ENCODE measurements around the gene SLAMF9.
A peak's percentile ranks its signal among the peaks of the same experiment; 100 is the strongest.

SLAMF9 gene

GRCh38 chr1:159932296-159933285 is 21.4 kb downstream of the SLAMF9 start:
- DNase-seq, result no peak

- DNase-seq, result no peak
These were observed 22.3 kb downstream of the SLAMF9 start for GRCh38 chr1:159931795-159932173.

DNA sequence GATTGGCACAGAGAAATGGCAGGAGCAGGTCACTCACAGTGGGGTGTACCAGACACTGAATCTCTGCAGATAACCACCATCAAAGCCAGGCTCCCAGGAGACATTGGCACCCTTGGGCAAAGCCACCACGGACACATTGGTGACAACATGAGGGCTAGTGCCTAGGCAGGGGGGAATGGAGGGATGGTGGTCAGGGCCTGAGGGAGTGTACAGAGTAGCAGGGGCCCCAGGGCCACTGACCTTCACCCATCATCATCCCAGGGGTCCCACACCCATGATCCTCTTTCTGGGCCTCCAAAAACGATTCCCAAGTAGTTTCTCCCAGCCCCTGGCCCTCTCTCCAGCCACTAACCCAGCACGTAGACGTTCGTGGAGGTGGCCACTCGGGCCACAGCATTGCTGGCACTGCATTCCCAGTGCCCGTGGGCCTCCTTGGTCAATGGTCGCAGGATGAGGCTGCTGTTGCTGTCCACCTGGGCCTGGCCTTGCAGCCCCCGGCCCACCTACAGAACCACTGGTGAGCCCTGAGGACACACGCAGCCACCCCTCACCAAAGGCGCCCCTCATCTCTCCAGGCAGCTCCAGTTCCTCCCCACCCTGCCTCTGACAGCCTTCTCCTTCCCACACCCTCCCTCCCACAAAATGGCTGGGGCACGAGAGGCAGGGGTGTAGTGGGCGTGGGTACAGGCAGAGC is 22.8 kb downstream of the SLAMF9 start:
- no peak for DNase-seq

DNA sequence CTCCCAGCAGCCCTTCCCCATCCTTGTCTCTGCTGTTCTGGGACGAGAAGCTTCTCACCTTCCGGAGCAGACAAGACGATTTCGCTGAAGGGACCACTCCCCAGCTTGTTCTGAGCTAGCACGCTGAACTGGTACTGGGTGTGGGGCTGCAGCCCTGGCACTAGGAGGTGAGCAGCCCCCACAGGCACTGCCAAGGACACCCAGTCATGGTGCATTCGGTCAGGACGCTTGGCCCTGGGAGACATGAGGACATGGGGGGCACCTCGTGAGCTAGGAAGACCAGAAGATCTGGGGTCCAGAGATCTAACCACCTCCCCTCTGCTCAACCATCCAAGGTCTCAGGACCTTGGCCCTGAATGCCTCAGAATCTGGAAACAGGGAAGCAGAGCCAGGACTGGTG is 23.4 kb downstream of the SLAMF9 start:
- no peak for DNase-seq

DNA sequence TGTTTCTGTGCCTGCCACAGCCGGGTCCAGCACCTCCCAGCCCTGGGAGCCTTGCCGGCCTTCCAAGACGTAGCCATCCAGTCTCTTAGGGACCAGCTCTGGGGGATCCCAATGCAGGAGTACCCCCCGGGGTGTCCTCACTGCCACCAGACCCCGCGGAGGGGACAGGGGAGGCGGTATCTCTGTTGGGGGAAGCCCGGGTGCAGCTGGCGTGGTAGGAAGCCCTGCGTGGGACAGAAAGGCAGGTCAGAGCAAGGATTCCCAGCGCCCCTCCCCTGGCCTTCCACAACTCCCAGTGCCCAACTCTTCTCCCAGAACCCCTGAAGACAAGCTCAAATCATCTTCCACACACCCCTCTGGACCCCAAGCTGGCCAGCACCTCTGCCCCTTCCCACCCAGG is 23.8 kb downstream of the SLAMF9 start:
- DNase-seq, result no peak

DNA sequence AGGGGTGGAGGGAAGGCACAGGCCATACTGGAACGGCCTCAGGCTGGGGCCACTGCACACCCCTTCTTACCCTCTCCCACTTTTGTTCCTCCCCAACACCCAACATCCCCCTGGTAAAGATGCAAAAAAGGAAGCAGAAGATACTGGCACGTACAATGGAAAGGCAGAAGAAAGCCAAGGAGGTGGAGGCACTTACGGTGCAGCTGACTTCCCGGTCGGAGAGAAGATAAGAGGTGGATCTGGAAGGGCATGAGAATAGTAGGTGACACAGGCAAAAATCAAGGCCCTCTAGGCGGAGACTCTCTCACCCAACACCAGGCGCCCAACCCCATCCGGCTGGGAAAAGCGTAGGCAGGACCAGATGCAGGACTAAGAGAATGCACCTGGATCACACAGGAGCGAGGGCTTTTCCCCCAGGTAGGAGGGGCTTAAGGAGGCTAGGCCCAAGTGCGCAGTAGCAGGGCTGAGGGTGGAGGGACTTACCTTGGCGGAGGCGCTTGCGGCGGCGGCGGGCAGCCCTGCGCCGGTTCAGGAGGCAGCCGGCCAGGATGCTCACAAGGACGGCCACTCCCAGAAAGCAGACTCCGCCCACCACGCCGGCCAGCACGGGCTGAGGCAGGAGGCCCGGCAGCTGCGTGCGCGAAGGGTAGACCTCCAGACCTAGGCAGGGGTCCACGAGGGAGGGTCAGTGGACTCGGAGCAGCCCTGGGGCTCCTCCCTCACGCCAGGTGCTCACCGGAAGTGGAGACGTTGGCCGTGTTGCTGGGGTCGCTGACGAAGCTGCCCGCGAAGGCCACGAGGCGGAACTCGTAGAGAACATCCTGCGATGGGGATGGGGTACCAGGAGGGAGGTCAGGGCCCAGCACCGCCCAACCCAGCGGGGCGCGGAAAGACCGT is 24.6 kb downstream of the SLAMF9 start:
- DNase-seq, result no peak

DNA sequence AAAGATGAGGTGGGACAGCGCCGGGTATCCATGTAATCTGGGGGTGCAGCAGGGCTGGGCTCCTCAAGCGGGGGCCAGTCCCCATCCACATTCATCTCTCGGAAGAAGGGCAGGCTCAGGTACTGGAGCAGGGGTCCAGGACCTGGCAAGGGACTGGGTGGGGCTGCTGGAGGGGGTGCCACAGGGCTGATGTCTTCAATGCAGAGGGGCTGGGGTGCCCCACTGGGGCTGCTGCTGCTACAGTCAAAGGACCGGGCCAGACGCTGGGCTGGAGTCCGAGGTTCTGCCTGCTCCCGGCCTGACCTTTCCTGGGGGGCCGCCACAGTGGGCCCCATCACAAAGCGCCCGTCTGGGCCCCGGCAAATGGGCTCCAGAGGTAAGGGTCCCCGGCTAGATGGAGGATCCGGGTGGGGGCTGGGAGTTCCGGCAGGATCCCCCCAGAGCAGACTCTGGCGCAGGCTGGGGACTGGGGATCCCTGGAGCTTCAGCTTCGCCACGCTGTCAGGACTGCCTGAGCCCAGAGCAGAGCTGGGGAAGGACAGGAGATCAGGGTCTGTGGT is 25.5 kb downstream of the SLAMF9 start:
- DNase-seq, result no peak

DNA sequence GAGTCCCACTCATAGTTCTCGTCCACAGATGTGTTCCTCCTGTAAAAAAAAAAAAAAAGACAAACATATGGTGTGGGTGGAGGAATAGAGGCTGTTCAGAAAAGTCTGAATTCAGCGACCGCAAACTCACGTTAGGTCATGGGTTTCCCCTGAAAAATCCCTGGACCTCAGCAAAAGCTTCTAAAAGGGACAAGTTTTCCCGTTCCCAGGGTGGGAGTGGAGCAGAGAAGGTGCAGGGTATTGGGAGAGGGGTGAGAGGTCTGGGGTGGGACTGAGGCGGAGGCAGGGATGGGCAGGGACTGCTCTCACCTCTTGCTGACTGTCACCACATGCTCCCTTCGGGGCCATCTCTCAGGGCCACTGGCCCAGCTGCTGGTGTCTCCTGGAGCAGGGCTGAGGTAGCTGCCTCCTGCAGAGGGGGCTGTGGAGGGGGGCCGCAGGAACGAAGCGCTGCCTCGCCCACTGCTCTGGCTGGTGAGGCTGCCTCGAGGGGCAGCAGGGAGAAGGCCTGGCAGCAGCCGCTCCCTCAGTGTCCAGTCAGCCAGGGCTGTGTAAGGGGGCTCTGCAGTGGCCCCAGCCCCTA is 26.1 kb downstream of the SLAMF9 start:
- no peak for DNase-seq

- DNase-seq, result no peak
These were observed 26.7 kb downstream of the SLAMF9 start for GRCh38 chr1:159927211-159927848.

DNA sequence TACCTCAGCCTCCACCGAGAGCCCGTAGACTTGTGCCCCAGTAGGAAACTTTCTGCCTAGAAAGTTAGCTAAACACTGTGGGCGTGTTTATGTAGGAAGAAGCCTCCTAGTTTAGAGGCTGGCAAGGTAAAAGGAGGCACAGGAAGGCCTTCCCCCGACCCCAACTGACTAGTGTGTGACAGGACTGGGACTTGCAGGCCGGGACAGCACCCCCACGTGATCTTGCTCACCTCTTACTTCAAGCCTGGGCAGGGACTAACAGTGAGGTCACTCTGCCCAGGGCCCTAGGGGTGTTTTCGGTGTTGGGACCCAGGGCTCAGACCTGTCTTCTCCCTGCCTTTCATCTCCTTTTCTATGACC is 28.3 kb downstream of the SLAMF9 start:
- no peak for DNase-seq

GRCh38 chr1:159924791-159925718 is 29.0 kb downstream of the SLAMF9 start, which contains the start of gene TAGLN2:
TSS of gene TAGLN2 (minus strand) at chr1:159925507. CDS start at chr1:159920509, 4,998 bp downstream.
- DNase-seq, result peak; percentile 94

- DNase-seq, result peak; percentile 85
These were observed 29.8 kb downstream of the SLAMF9 start for GRCh38 chr1:159924025-159924790.

DNA sequence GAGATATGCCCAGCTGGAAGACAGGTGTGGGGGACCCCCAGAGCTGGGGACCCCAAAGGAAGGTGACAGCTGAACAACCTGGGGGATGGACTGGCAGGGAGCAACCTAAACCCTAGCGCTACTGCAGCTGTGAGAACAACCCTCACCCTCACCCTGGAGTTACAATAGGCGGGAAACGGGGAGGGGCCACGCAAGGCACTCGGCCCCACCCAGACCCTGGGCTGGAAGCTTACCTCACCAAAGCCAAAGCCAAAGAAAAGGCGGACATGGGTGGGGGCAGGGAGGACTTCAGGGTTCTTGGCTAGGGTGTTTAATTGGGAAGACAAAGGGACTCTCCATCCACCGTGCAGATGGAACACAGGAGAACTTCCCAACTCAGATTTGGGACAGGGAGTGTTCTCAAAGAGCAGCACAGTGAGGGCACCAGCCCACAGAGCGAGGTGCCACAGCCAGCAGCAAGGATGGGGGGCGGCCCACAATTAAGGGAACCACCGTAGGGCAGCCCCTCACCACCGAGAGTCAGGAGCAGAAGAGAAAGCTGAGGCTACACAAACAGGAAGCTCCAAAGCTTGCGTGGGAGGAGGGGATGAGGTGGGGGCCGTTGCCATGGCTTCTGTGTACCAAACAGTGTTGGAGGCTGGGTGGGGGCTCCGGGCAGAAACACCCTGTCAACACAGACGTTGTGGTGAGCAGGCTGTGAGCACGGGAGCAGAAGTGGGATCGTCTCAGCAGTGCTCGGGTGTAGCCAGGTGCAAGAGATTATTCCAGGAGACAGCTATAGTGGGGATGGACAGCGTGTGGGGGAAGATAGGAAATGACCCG is 30.6 kb downstream of the SLAMF9 start:
- DNase-seq, result peak; percentile 96

GRCh38 chr1:159922511-159923202 is 31.4 kb downstream of the SLAMF9 start:
- DNase-seq, result no peak

DNA sequence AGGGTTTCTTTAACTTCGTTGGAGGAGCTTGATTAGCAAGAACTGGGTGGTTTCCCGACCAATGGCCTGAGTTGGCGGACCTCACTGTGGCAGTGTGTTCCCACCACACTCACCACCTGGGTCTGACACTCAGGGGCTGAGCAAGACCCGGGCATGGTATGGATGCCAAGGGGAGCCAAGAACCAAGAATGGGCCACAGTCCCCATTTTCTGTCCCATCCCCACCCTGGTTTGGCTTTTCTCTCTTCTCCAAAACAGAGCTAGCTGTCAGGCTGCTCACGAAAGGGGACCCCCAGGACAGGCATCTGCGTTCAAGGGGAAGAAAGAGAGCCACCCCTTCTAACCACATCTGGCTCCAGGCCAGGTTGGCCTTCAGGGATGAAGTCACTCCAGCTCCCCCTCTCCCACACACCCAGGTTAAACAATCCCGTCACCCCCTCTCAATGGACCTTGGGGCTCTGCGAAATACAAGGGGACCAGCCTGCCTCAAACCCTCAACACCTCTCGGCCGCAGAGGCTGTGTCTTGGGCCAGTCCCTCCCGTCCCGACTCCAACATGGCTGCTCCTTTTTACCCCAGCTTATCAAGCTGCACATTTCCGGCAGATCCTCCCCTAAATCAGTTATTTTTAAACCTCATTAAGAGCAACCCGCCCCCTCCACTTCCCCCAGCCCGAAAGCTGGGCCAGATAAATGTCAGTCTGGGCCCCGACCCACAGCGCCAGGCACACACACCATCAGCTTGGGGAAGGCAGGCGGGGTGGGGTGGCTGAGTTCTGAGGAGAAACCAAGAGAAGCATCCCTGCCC is 32.1 kb downstream of the SLAMF9 start:
- DNase-seq, result peak; percentile 77

GRCh38 chr1:159921251-159921650 is 32.8 kb downstream of the SLAMF9 start:
- peak; percentile 40 for DNase-seq

DNA sequence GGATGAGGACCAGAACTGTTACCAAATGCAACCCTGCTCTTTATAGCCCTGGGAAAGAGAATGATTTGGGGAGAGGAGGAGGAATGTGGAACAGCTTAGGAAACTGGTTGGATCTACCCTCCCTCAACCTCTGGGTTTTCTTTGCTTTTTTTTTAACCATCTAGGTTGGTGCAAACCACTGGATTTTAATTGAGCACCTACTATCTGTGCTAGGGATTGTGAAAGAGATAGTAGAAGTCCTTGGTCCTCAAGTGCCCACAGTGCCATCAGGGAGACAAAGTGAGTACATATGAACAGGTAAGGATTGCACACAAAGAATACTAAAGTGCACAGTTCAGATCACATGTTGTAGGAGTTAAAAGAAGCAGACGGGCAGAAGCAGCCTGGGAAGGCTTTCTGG is 33.4 kb downstream of the SLAMF9 start:
- no peak for DNase-seq
